Body of pancreas (tissue), 4 donors: ENCODE data around the gene DAP. TPM values are rescaled to one million over a fixed set of nuclear protein-coding genes. Genes with fewer than 3 reads are reported as not detected.

Source experiments
- ATAC-seq: fragments of 150-250 bp; one replicate; pipeline ENCODE4 v1.9.1; 2016
- DNase-seq, 4 donors: peaks; one replicate each; pipeline ENCODE4 v3.0.0-alpha.2; 2019
- H3K27ac ChIP-seq, 4 donors: fragments of 200-600 bp; sonication (generic); 1 replicate in 3 of 4; 2 replicates in 1 of 4; pipeline versions ENCODE4 v1.5.1 to v1.6.1; 2016 to 2019; ENCODE audit warnings: mild to moderate bottlenecking in 1 of 4, mixed read lengths in 1 of 4, moderate library complexity in 1 of 4
- H3K27me3 ChIP-seq, 2 donors: fragments of 200-600 bp; sonication (generic); one replicate each; pipeline ENCODE4 v1.6.0; 2016; ENCODE audit warnings: mild to moderate bottlenecking in 1 of 2
- H3K36me3 ChIP-seq, 2 donors: fragments of 200-600 bp; sonication (generic); replicated peaks in 1 of 2; 2 replicates each; pipeline ENCODE4 v1.5.1; 2016; ENCODE audit warnings: low read depth in 2 of 2; ENCODE audit not compliant: insufficient read depth in 1 of 2
- H3K4me1 ChIP-seq: fragments of 200-600 bp; sonication (generic); one replicate; pipeline ENCODE4 v1.6.0; 2016
- H3K4me3 ChIP-seq, 2 donors: fragments of 200-600 bp; sonication (generic); 1 replicate in 1 of 2; 2 replicates in 1 of 2; pipeline ENCODE4 v1.5.1; 2016 to 2019
- H3K9me3 ChIP-seq, 3 donors: fragments of 200-600 bp; sonication (generic); 1 replicate in 2 of 3; 2 replicates in 1 of 3; pipeline ENCODE4 v1.5.1; 2016
- CTCF ChIP-seq, 7 experiments: fragments of 450-650 bp in 4 of 7; fragments of 200-600 bp in 3 of 7; sonication (generic) in 3 of 7; IDR thresholded peaks; one replicate each; pipeline ENCODE4 v1.5.1; 2016 to 2019; ENCODE audit warnings: antibody characterized with exemption in 7 of 7
- POLR2A ChIP-seq, 3 donors: fragments of 450-650 bp; IDR thresholded peaks; one replicate each; pipeline ENCODE4 v1.6.1; 2016; ENCODE audit warnings: antibody characterized with exemption in 3 of 3, mild to moderate bottlenecking in 2 of 3
- WGBS, 2 donors: methylation state at CpG; one replicate each; pipeline ENCODE4 v1.1.5; 2017; 5-methylcytosine and 5-hydroxymethylcytosine counted together
- intact Hi-C: fragments of 100-400 bp; cut with DNase I; formaldehyde crosslinking; loops from one replicate; pipeline ENCODE4 v1.15.1; 2023
- total RNA-seq, 2 donors: library from RNA; depleted of rRNA; stranded (reverse); fragments of >200 nt; gene quantifications; one replicate each; pipeline ENCODE4 v1.1.0, GENCODE V29; 2016

The DAP gene
- total RNA-seq, 2 donors from 2014 or later: 93.6 to 112 TPM

DNA sequence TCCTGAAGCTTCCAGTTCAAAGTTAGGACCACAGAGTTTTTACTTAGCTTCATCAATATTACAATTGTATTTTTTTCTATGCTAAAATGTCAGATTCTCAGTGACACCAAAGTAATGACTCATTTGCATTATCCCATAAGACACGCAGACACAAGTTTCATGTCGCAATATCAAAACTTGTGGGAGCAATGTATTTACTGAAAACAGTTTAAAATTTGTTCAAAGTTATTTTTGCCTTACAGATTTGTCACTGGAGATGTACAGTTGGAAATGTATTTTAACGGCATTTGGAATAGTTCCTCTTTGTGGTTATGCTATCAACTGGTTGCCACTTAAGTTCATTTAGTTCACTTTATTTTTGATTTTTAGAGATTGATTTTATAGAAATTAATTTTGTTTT, 36.2 kb upstream of the DAP start:
- H3K4me3 ChIP-seq: no peak overlapping the region
- H3K27me3 ChIP-seq: no peaks in the 10 kb centered on the region
- ATAC-seq (no peak), DNase-seq (no peak)
- H3K9me3 ChIP-seq: no peaks in the 10 kb centered on the region
- H3K4me1 ChIP-seq: no peaks in the 10 kb centered on the region
- TF ChIP-seq CTCF (IDR thresholded peaks at IDR 0.05) (no peak), POLR2A (IDR thresholded peaks at IDR 0.05) (no peak)
- no peak overlapping the region for H3K27ac ChIP-seq
- no peaks in the 10 kb centered on the region for H3K36me3 ChIP-seq
- intact Hi-C loops: no loop called here
- WGBS, 2 donors: 46 to 89% methylated on average over 3 of the region's 3 CpGs

DNA sequence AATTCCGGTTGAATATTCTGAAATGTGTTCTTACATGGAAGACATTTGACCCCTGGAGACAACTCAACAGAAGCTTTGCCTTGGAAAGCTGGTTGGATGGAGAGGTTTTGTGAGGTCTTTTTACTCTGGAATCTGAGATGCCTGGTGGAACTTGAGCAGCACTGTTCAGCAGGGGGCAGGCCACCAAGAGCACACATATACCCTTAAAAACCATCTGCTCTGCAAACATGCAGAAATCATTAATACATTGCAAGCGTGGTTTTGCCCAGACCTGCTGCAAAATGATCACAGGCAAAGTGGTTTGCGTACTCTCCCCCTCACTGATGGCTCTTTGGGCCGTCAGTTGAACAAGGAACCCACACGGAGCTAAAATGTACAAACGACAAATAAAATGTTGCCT, 32.8 kb upstream of the DAP start:
- intact Hi-C loops: no loop called here
- ATAC-seq (no peak), DNase-seq (no peak)
- H3K27me3 ChIP-seq: no peaks in the 10 kb centered on the region
- 55 to 56% methylated on average over 6 of the region's 6 CpGs for WGBS, 2 donors
- no peaks in the 10 kb centered on the region for H3K9me3 ChIP-seq
- H3K4me3 ChIP-seq: no peak overlapping the region
- no peaks in the 10 kb centered on the region for H3K36me3 ChIP-seq
- H3K4me1 ChIP-seq: no peaks in the 10 kb centered on the region
- TF ChIP-seq POLR2A (IDR thresholded peaks at IDR 0.05) (no peak), CTCF (IDR thresholded peaks at IDR 0.05) (no peak)
- no peak overlapping the region for H3K27ac ChIP-seq

DNA sequence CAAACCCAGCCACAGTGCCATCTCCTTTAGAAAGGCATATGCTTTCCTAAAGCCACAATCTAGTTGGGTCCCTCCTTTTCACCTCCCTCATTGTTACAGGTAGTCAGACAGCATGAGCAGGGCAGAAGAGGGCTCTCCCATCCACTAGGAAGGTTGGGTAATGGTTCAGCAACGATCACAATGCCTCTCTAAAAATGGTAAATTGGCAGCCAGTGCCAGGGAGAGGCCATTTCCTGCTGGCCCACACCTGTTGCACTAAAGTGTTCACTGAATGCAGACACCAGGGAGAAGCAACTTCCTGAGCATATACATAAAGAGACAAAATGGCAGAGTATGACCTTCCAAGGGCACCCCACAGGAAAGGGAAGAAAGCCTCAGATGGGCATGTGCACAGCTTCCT, 31.3 kb upstream of the DAP start:
- H3K36me3 ChIP-seq: no peaks in the 10 kb centered on the region
- DNase-seq: no peak
- H3K4me1 ChIP-seq: no peaks in the 10 kb centered on the region
- H3K9me3 ChIP-seq: no peaks in the 10 kb centered on the region
- WGBS, 2 donors: 64 to 65% methylated on average over 1 of the region's 1 CpG
- no peaks in the 10 kb centered on the region for H3K27me3 ChIP-seq
- no peak overlapping the region for H3K4me3 ChIP-seq
- no peak overlapping the region for H3K27ac ChIP-seq
- TF ChIP-seq POLR2A (IDR thresholded peaks at IDR 0.05): no peak
- no peak for TF ChIP-seq CTCF (IDR thresholded peaks at IDR 0.05)
- intact Hi-C loops: no loop called here
- ATAC-seq: no peak

DNA sequence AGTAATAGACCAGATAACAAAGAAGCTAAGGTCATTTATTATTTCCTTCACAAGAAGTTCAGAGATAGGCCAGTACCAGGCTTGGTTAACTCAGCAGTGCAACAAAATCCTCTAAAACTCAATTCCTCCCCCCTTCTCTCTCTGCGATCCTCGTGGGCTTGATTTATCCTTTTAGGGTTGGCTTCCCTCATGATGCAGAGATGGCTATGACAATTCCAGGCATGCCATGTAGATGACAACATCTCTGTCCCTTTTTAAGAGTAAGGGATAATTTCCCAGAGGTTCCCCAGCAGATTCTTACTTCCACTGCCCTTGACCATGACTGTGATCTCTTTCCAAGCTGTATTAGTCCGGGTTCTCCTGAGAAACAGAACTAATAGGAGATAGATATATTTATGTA, 28.7 kb upstream of the DAP start:
- Histone ChIP-seq H3K4me3 (no peak overlapping the region), H3K36me3 (no peaks in the 10 kb centered on the region), H3K9me3 (no peaks in the 10 kb centered on the region), H3K4me1 (no peaks in the 10 kb centered on the region), H3K27ac (no peak overlapping the region), H3K27me3 (no peaks in the 10 kb centered on the region)
- intact Hi-C loops: no loop called here
- TF ChIP-seq POLR2A (IDR thresholded peaks at IDR 0.05): no peak
- TF ChIP-seq CTCF (IDR thresholded peaks at IDR 0.05): no peak
- 83 to 85% methylated on average over 3 of the region's 3 CpGs for WGBS, 2 donors
- ATAC-seq: no peak
- no peak for DNase-seq

- ATAC-seq: peak; percentile 24
Measured at GRCh38 chr5:10789021-10789420, 28.0 kb upstream of the DAP start.

More at GRCh38 chr5:10789021-10789420, 28.0 kb upstream of the DAP start:
- no peak for TF ChIP-seq POLR2A (IDR thresholded peaks at IDR 0.05)
- no peak for TF ChIP-seq CTCF (IDR thresholded peaks at IDR 0.05)
- WGBS, 2 donors: 57 to 74% methylated on average over 3 of the region's 3 CpGs
- Histone ChIP-seq H3K4me1 (no peaks in the 10 kb centered on the region), H3K4me3 (no peak overlapping the region), H3K27ac (no peak overlapping the region), H3K36me3 (no peaks in the 10 kb centered on the region), H3K27me3 (no peaks in the 10 kb centered on the region), H3K9me3 (no peaks in the 10 kb centered on the region)
- DNase-seq: peak in 1 of 4 donors; percentile 27
- intact Hi-C loops: no loop called here
